KOPT-K1 (cell line): Measurements from ENCODE around the gene PPT2.

Experiments used
- H3K27ac ChIP-seq: fragments of 200-600 bp; sonication (generic); 2 replicates; pipeline ENCODE4 v1.5.1; 2016; ENCODE audit warnings: antibody characterized with exemption, mild to moderate bottlenecking, low read depth, low read length; ENCODE audit not compliant: poor library complexity, severe bottlenecking
- H3K36me3 ChIP-seq: fragments of 200-600 bp; sonication (generic); 2 replicates; pipeline ENCODE4 v1.5.1; 2017; ENCODE audit warnings: antibody characterized with exemption, mild to moderate bottlenecking, low read length, moderate library complexity; ENCODE audit not compliant: insufficient read depth
- H3K9me3 ChIP-seq: fragments of 200-600 bp; sonication (generic); 2 replicates; pipeline ENCODE4 v1.5.1; 2017; ENCODE audit warnings: antibody characterized with exemption, low read length, mild to moderate bottlenecking; ENCODE audit not compliant: insufficient read depth, poor library complexity, severe bottlenecking

PPT2 gene, protein sequence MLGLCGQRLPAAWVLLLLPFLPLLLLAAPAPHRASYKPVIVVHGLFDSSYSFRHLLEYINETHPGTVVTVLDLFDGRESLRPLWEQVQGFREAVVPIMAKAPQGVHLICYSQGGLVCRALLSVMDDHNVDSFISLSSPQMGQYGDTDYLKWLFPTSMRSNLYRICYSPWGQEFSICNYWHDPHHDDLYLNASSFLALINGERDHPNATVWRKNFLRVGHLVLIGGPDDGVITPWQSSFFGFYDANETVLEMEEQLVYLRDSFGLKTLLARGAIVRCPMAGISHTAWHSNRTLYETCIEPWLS

GRCh38 chr6:32153564-32154513 lies at the start of gene PPT2:
PPT2 (plus strand) TSS chr6:32154141; CDS start chr6:32154595, 454 bp downstream.
- peaks cover 32% of the 10 kb centered on the region for H3K36me3 ChIP-seq
- no peaks in the 10 kb centered on the region for H3K9me3 ChIP-seq
- peak within 1 kb of the TSS; percentile 70 for H3K27ac ChIP-seq

DNA sequence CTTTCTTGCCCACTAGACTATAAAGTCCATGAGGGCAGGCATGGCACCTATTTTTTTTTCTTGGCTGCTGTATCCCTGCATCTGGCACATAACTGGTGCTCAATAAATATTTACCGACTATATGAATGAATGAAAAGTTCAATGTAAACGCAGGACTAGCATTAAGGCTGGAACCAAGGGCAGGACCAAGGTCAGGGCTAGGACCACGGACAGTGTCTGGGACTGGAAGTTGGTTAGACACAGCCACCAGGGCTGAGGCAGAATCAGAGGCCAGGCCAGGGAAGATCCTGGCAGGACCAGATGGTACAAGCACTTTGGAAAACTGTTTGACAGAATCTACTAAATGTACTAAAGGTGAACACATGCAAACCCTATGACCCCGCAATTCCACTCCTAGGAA lies 48.5 kb upstream of the PPT2 start:
- H3K36me3 ChIP-seq, result no peaks in the 10 kb centered on the region
- H3K9me3 ChIP-seq, result no peaks in the 10 kb centered on the region
- H3K27ac ChIP-seq, result no peak overlapping the region

GRCh38 chr6:32107406-32107805 lies 46.5 kb upstream of the PPT2 start:
- H3K9me3 ChIP-seq, result no peaks in the 10 kb centered on the region
- no peak overlapping the region for H3K27ac ChIP-seq
- no peaks in the 10 kb centered on the region; the same call in 1 of the 2 replicates for H3K36me3 ChIP-seq

DNA sequence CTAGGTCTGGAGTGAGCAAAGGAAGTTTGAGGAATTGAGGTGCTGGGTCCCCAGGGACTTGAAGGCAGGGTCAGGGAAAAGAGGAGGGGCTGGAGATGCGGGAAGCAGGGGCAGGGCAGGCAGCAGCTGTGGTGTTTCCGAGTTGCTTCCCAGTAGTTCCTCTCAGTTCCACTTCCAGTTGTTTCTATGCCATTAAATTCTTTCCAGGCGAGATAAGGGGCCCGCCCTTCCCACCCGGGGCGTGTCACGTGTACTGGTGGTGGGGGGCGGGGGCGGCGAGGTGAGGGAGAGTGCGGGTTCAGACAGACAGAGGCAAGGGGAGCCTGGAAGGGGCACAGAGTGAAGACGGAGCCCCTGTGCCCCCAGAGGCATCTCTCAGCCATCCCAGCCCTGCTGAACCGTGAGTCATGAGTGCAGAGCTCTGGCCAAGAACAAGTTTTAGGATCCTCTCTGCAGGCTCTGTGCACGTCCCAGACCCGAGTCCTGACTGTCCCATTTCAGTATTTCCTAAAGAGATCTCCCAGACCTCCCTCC lies 45.8 kb upstream of the PPT2 start:
- no peaks in the 10 kb centered on the region; the same call in 1 of the 2 replicates for H3K36me3 ChIP-seq
- H3K27ac ChIP-seq, result no peak overlapping the region
- no peaks in the 10 kb centered on the region for H3K9me3 ChIP-seq

- H3K9me3 ChIP-seq, result no peaks in the 10 kb centered on the region
- H3K27ac ChIP-seq, result no peak overlapping the region
- no peaks in the 10 kb centered on the region; the same call in 1 of the 2 replicates for H3K36me3 ChIP-seq
Observed at GRCh38 chr6:32108727-32109113, 45.2 kb upstream of the PPT2 start.

GRCh38 chr6:32109114-32109764 lies 44.7 kb upstream of the PPT2 start, which contains the start of gene TNXB:
TNXB (minus strand) TSS chr6:32109338; CDS start chr6:32098198, 11,140 bp downstream.
- no peaks in the 10 kb centered on the region for H3K9me3 ChIP-seq

GRCh38 chr6:32109765-32110160 lies 44.2 kb upstream of the PPT2 start:
- Histone ChIP-seq H3K27ac (no peak overlapping the region), H3K9me3 (no peaks in the 10 kb centered on the region), H3K36me3 (peaks cover 2% of the 10 kb centered on the region; the same call in 1 of the 2 replicates)

More at GRCh38 chr6:32109114-32109764, 44.7 kb upstream of the PPT2 start, which contains the start of gene TNXB:
- Histone ChIP-seq H3K36me3 (no peaks in the 10 kb centered on the region; the same call in 1 of the 2 replicates), H3K27ac (no peak within 1 kb of the TSS)

GRCh38 chr6:32110632-32111031 lies 43.3 kb upstream of the PPT2 start:
- H3K27ac ChIP-seq, result no peak overlapping the region
- H3K9me3 ChIP-seq, result no peaks in the 10 kb centered on the region
- H3K36me3 ChIP-seq, result peaks cover 9% of the 10 kb centered on the region

- Histone ChIP-seq H3K27ac (no peak overlapping the region), H3K9me3 (no peaks in the 10 kb centered on the region), H3K36me3 (peaks cover 19% of the 10 kb centered on the region)
Observed at GRCh38 chr6:32111424-32112066, 42.4 kb upstream of the PPT2 start.

DNA sequence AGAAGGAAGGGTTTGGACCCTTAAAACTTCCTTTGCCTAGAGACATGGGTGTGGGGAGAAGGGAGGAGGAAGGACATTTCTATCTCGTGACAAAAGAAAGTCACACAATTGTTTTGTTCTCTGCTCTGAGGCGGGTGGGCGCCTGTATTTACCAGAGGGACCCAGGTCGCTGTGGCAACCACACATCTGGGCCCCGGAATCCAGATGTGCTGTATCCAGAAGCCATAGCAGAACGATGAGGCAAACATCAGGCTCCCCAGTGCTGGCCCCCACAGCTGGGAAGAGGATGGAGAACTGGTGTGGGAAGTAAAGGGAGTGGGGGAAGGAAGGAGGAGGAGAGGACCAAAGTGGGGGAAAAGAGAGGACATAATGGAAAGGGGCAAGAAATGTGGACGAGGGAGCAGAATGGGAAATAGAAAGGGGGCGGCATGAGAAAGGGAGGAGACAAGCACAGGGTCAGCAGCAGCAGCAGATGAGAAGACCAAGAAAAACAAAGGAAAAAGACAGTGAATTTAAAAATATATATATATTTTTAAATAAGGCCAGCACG lies 41.4 kb upstream of the PPT2 start:
- Histone ChIP-seq H3K27ac (no peak overlapping the region), H3K36me3 (peaks cover 28% of the 10 kb centered on the region), H3K9me3 (no peaks in the 10 kb centered on the region)

DNA sequence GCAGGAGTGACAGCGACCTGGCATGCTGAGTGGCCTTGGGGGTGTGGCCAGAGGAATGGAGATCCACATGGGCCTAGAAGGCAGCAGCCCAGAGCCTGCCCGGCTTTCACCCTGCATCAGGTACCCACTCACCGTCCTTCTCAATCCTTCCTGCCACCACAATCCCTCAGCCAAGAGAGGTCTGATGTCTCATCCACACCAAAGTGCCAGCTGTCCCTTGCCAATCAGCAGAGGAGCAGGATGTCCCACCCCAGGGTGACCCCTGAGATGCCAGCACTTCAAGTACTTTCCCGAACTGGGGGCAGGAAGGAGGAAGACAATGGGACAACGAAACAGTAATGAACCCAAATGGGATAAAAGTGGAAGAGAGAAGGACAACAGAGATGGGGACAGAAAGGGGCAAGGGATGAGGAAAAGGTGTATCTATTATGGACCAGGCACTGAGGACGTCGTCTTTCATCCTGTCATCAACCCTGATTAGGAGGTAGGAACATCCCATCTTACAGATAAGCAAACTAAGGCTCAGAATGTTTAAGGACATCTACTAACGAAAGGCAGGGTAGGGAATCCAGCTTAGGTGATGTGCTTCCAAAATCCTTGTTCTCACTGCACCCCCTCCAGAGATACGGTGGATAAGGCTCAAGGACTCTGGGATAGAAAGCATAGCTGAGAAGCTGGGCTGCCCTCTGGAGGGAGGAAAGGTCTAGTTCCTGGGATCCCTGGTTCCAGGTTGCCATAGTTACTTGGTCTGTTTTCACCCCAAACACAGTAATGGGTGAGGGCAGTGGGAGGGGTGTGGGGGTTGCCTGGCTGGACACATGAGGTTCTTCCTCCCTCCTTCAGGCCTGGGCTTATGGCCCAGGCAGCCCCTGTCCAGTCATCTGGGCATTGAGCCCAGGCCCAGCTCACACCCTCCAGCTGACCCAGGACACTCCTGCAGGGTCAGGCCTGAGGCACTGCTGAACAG lies 40.3 kb upstream of the PPT2 start:
- Histone ChIP-seq H3K36me3 (peaks cover 40% of the 10 kb centered on the region), H3K27ac (no peak overlapping the region), H3K9me3 (no peaks in the 10 kb centered on the region)

GRCh38 chr6:32114796-32115195 lies 39.1 kb upstream of the PPT2 start:
- Histone ChIP-seq H3K27ac (no peak overlapping the region), H3K36me3 (peaks cover 51% of the 10 kb centered on the region)

DNA sequence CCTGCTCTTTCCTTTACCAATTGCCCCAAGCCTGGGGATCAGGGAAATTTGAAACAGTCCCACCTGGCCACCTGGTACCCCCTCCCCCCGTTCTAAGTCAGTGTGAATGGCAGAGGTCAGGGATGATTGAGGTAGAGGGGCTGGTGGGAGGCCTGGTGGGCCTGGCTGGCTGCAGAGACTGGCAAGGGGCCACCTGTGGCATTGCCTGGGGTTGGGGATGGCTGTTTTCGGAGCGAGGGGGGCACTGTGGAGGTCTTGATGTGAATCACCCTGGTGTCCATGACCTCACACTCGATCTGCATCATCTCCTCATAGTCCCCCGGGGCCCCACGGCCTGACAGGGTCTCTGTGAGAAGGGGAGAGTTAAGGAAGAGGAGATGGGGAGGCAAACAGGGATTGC lies 38.3 kb upstream of the PPT2 start:
- Histone ChIP-seq H3K27ac (no peak overlapping the region), H3K9me3 (no peaks in the 10 kb centered on the region), H3K36me3 (peaks cover 57% of the 10 kb centered on the region)

More at GRCh38 chr6:32114796-32115195, 39.1 kb upstream of the PPT2 start:
- no peaks in the 10 kb centered on the region for H3K9me3 ChIP-seq
